ENCODE measurements around the gene MAST1.
"Not testable (repeated sequence)": the region's sequence is repeated elsewhere in the genome, so short reads cannot be mapped to it uniquely, and the experiment has no call there.

The MAST1 gene

GRCh38 chr19:12793290-12794195 is 44.8 kb upstream of the MAST1 start:
- Histone ChIP-seq H3K27me3 (ENCODE audit: control insufficient read depth in 1 of 2, insufficient read depth in 2 of 2, low read length in 2 of 2) (no peaks in the 10 kb centered on the region), H3K9me3 (ENCODE audit: control insufficient read depth in 1 of 2, low read length in 2 of 2) (no peaks in the 10 kb centered on the region), H3K27ac (ENCODE audit: low read depth, low read length) (peak overlapping the region; percentile 100), H3K9ac (ENCODE audit: low read depth in 1 of 2, low read length in 2 of 2) (peak overlapping the region; percentile 99 to 100), H3K36me3 (ENCODE audit: control insufficient read depth in 1 of 2, insufficient read depth in 2 of 2, low read length in 2 of 2) (no peaks in the 10 kb centered on the region), H3K4me3 (ENCODE audit: low read depth in 1 of 2, low read length in 2 of 2) (peak overlapping the region; percentile 91 to 95), H3K4me1 (ENCODE audit: control insufficient read depth in 1 of 2, insufficient read depth in 2 of 2, low read length in 2 of 2) (peaks cover 32 to 34% of the 10 kb centered on the region in 2 donors)

DNA sequence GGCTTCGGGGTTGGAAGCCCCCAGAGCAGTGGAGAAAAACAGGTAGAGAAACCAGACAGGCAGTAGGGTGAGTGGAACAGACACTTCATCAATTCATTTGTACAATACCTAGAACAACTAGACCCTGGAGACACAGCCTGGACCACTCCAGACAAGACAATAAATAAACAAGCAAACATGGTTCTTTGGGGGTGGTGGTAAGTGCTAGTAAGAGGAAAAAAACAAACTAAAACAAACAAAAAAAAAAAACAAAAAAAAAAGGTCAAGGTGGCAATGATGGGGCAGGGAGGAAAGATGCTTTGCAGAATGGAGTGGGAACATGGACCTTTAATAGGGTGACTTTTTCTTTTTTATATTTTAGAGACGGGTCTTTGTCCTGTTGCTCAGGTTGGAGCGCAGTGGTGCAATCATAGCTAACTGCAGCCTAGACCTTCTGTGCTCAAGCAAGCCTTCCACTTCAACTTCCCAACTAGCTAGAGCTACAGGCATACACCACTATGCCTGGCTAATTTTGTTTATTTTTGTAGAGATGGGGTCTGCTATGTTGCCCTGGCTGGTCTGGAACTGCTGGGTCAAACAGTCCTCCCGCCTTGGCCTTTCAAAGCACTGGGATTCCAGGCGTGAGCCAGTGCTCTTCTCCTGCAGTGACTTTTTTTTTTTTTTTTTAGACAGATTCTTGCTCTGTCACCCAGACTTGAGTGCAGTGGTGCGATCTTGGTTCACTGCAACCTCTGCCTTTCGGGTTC is 43.9 kb upstream of the MAST1 start:
- H3K36me3 ChIP-seq (ENCODE audit: control insufficient read depth in 1 of 2, insufficient read depth in 2 of 2, low read length in 2 of 2), result peaks cover under 1 to 3% of the 10 kb centered on the region in 2 donors
- H3K27me3 ChIP-seq (ENCODE audit: control insufficient read depth in 1 of 2, insufficient read depth in 2 of 2, low read length in 2 of 2), result no peaks in the 10 kb centered on the region
- no peaks in the 10 kb centered on the region for H3K9me3 ChIP-seq (ENCODE audit: control insufficient read depth in 1 of 2, low read length in 2 of 2)
- peak overlapping the region; percentile 99 to 100 for H3K9ac ChIP-seq (ENCODE audit: low read depth in 1 of 2, low read length in 2 of 2)
- H3K4me3 ChIP-seq (ENCODE audit: low read depth in 1 of 2, low read length in 2 of 2), result peak overlapping the region; percentile 61 to 95
- H3K4me1 ChIP-seq (ENCODE audit: control insufficient read depth in 1 of 2, insufficient read depth in 2 of 2, low read length in 2 of 2), result peaks cover 24 to 26% of the 10 kb centered on the region in 2 donors
- H3K27ac ChIP-seq (ENCODE audit: low read depth, low read length), result peak overlapping the region; percentile 100

DNA sequence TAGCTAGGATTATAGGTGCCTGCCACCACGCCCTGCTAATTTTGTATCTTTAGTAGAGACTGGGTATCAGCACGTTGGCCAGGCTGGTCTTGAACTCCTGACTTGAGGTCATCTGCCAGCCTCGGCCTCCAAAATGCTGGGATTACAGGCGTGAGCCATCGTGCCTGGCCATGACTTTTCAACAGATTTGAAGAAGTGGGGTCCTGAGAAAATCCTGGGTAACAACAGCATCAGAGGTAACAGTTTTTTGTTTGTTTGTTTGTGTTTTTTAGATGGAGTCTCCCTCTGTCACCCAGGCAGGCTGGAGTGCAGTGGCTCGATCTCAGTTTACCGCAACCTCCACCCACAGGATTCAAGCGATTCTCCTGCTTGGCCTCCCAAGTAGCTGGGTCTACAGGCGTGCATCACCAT is 43.3 kb upstream of the MAST1 start:
- peaks cover 7 to 9% of the 10 kb centered on the region in 2 donors for H3K36me3 ChIP-seq (ENCODE audit: control insufficient read depth in 1 of 2, insufficient read depth in 2 of 2, low read length in 2 of 2)
- H3K27ac ChIP-seq (ENCODE audit: low read depth, low read length), result no peak overlapping the region
- H3K9ac ChIP-seq (ENCODE audit: low read depth in 1 of 2, low read length in 2 of 2), result no peak overlapping the region
- no peak overlapping the region for H3K4me3 ChIP-seq (ENCODE audit: low read depth in 1 of 2, low read length in 2 of 2)
- no peaks in the 10 kb centered on the region for H3K27me3 ChIP-seq (ENCODE audit: control insufficient read depth in 1 of 2, insufficient read depth in 2 of 2, low read length in 2 of 2)
- peaks cover 24 to 28% of the 10 kb centered on the region in 2 donors for H3K4me1 ChIP-seq (ENCODE audit: control insufficient read depth in 1 of 2, insufficient read depth in 2 of 2, low read length in 2 of 2)
- H3K9me3 ChIP-seq (ENCODE audit: control insufficient read depth in 1 of 2, low read length in 2 of 2), result no peaks in the 10 kb centered on the region

DNA sequence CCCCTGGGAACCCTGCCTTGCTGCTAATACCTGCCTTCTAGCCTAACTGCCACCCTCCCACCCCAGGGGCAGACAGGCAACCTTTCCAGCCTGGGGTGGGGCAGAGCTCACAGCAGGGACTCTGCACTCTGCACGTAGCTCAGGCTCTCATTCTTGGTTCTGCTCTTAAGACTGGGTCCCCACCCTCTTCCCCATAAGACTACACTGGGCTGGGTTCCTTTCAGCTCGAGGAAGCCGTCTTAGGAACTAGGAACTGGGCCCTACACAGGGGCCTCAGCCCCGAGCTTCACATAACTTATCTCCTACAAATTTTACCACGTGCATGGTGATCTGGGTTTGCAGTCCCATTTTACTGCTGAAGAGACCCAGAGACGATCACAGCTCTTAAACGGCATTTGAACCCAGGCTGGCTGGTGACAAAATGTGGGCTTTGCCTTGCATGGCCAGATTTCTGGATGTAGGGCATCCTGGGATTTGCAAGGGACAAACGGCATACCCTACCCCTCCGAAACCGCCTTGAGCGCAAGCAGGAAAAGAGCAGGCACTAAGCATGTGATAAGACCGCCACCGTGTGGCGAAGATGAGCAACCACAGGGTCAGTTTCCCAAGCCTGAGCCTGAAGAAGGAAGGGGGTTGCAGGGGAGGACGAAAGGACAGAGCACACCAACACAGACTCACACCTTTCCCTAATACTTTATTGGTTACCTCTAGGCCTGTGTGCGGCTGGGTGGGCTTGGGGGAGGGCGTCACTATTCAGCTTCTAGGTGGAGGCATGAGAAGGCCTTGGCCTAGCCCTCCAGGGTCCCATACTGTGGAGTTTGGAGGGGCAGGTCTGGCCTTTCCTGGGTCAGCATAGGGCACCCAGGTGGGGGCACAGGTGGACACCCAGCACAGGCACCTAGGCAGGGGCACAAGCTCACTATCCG is 41.9 kb upstream of the MAST1 start:
- Histone ChIP-seq H3K9ac (ENCODE audit: low read depth in 1 of 2, low read length in 2 of 2) (peak overlapping the region; percentile 61 to 71), H3K27ac (ENCODE audit: low read depth, low read length) (peak overlapping the region; percentile 67), H3K4me3 (ENCODE audit: low read depth in 1 of 2, low read length in 2 of 2) (peak overlapping the region; percentile 37 to 55)

DNA sequence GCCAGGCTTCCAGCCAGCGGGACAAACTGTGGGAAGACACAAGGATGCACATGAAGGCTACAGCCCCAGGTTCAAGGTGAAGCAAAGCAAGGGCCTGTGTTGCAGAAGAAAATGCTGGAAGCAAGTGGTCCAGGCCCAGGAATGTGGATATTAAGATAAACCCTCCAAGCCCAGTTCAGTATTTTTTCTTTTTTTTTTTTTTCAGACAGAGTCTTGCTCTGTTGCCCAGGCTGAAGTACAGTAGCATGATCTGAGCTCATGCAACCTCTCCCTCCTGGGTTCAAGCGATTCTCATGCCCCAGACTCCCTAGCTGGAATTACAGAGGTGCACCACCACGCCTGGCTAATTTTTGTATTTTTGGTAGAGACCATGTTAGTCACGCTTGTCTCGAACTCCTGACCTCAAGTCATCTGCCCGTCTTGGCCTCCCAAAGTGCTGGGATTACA is 41.2 kb upstream of the MAST1 start:
- no peak overlapping the region for H3K27ac ChIP-seq (ENCODE audit: low read depth, low read length)
- peaks cover 7 to 14% of the 10 kb centered on the region in 2 donors for H3K36me3 ChIP-seq (ENCODE audit: control insufficient read depth in 1 of 2, insufficient read depth in 2 of 2, low read length in 2 of 2)
- peaks cover 25 to 38% of the 10 kb centered on the region in 2 donors for H3K4me1 ChIP-seq (ENCODE audit: control insufficient read depth in 1 of 2, insufficient read depth in 2 of 2, low read length in 2 of 2)
- no peaks in the 10 kb centered on the region for H3K27me3 ChIP-seq (ENCODE audit: control insufficient read depth in 1 of 2, insufficient read depth in 2 of 2, low read length in 2 of 2)
- H3K9me3 ChIP-seq (ENCODE audit: control insufficient read depth in 1 of 2, low read length in 2 of 2), result no peaks in the 10 kb centered on the region
- no peak overlapping the region for H3K9ac ChIP-seq (ENCODE audit: low read depth in 1 of 2, low read length in 2 of 2)
- H3K4me3 ChIP-seq (ENCODE audit: low read depth in 1 of 2, low read length in 2 of 2), result no peak overlapping the region

More for the DNA sequence above, 41.9 kb upstream of the MAST1 start:
- Histone ChIP-seq H3K9me3 (ENCODE audit: control insufficient read depth in 1 of 2, low read length in 2 of 2) (no peaks in the 10 kb centered on the region), H3K4me1 (ENCODE audit: control insufficient read depth in 1 of 2, insufficient read depth in 2 of 2, low read length in 2 of 2) (peaks cover 24 to 34% of the 10 kb centered on the region in 2 donors), H3K27me3 (ENCODE audit: control insufficient read depth in 1 of 2, insufficient read depth in 2 of 2, low read length in 2 of 2) (no peaks in the 10 kb centered on the region), H3K36me3 (ENCODE audit: control insufficient read depth in 1 of 2, insufficient read depth in 2 of 2, low read length in 2 of 2) (peaks cover 7 to 14% of the 10 kb centered on the region in 2 donors)

- H3K36me3 ChIP-seq (ENCODE audit: control insufficient read depth in 1 of 2, insufficient read depth in 2 of 2, low read length in 2 of 2), result peaks cover 7 to 14% of the 10 kb centered on the region in 2 donors
- H3K9ac ChIP-seq (ENCODE audit: low read depth in 1 of 2, low read length in 2 of 2); H3K27me3 ChIP-seq (ENCODE audit: control insufficient read depth in 1 of 2, insufficient read depth in 2 of 2, low read length in 2 of 2); H3K27ac ChIP-seq (ENCODE audit: low read depth, low read length); H3K9me3 ChIP-seq (ENCODE audit: control insufficient read depth in 1 of 2, low read length in 2 of 2); H3K4me3 ChIP-seq (ENCODE audit: low read depth in 1 of 2, low read length in 2 of 2): not testable (repeated sequence)
- H3K4me1 ChIP-seq (ENCODE audit: control insufficient read depth in 1 of 2, insufficient read depth in 2 of 2, low read length in 2 of 2), result peaks cover 30 to 42% of the 10 kb centered on the region in 2 donors
These were observed 40.7 kb upstream of the MAST1 start for GRCh38 chr19:12797607-12798006.

- H3K9ac ChIP-seq (ENCODE audit: low read depth in 1 of 2, low read length in 2 of 2), result no peak overlapping the region
- H3K9me3 ChIP-seq (ENCODE audit: control insufficient read depth in 1 of 2, low read length in 2 of 2), result no peaks in the 10 kb centered on the region
- H3K4me1 ChIP-seq (ENCODE audit: control insufficient read depth in 1 of 2, insufficient read depth in 2 of 2, low read length in 2 of 2), result peaks cover 24 to 34% of the 10 kb centered on the region in 2 donors
- no peak overlapping the region for H3K27ac ChIP-seq (ENCODE audit: low read depth, low read length)
- H3K36me3 ChIP-seq (ENCODE audit: control insufficient read depth in 1 of 2, insufficient read depth in 2 of 2, low read length in 2 of 2), result peaks cover 7 to 14% of the 10 kb centered on the region in 2 donors
- no peaks in the 10 kb centered on the region for H3K27me3 ChIP-seq (ENCODE audit: control insufficient read depth in 1 of 2, insufficient read depth in 2 of 2, low read length in 2 of 2)
- peak overlapping the region; percentile 90 to 98 for H3K4me3 ChIP-seq (ENCODE audit: low read depth in 1 of 2, low read length in 2 of 2)
These were observed 38.4 kb upstream of the MAST1 start for GRCh38 chr19:12799742-12800465.

DNA sequence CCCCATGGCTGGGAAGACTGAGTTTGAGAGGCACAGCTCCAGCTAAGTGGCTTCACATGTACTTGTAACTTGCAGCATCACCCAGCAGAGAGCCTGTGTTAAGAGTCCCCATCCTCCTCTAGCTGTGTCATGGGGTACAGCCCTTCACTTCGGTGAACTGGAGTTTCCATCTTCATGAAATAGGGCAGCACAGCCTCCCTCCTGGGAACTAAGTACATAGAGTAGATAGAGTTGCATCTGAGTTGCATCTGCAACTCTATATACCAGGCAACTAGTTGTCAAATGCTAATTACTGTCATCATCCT is 37.9 kb upstream of the MAST1 start:
- Histone ChIP-seq H3K9me3 (ENCODE audit: control insufficient read depth in 1 of 2, low read length in 2 of 2) (no peaks in the 10 kb centered on the region), H3K36me3 (ENCODE audit: control insufficient read depth in 1 of 2, insufficient read depth in 2 of 2, low read length in 2 of 2) (peaks cover 7 to 14% of the 10 kb centered on the region in 2 donors), H3K27me3 (ENCODE audit: control insufficient read depth in 1 of 2, insufficient read depth in 2 of 2, low read length in 2 of 2) (no peaks in the 10 kb centered on the region), H3K4me3 (ENCODE audit: low read depth in 1 of 2, low read length in 2 of 2) (peak overlapping the region; percentile 90 to 98), H3K27ac (ENCODE audit: low read depth, low read length) (no peak overlapping the region), H3K4me1 (ENCODE audit: control insufficient read depth in 1 of 2, insufficient read depth in 2 of 2, low read length in 2 of 2) (peaks cover 24 to 34% of the 10 kb centered on the region in 2 donors), H3K9ac (ENCODE audit: low read depth in 1 of 2, low read length in 2 of 2) (peak overlapping the region; percentile 94 to 97)

DNA sequence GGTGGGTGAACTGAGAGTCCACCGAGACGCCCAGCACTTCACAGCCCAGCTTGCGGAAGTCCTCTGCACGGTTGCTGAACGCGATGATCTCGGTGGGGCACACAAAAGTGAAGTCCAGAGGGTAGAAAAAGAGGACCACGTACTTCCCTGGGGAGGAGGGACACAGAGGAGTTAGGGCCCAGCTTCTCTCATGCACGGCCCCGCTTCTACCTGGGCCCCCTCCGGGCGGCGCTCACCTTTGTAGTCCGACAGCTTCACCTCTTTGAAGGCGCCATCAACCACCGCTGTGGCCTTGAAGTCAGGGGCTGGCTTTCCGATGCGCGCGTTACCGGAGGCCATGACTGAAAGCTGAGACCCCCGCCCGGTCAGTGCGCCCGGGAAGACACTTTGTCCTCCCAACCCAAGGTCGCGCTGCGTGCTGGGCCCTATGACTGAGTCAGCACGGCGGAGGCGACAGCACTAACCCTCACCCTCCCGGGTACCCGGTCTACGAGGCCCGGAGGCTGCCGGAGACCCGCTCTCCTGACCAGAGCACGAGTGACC is 37.3 kb upstream of the MAST1 start:
- Histone ChIP-seq H3K27ac (ENCODE audit: low read depth, low read length) (peak overlapping the region; percentile 62), H3K36me3 (ENCODE audit: control insufficient read depth in 1 of 2, insufficient read depth in 2 of 2, low read length in 2 of 2) (peaks cover 7 to 14% of the 10 kb centered on the region in 2 donors), H3K27me3 (ENCODE audit: control insufficient read depth in 1 of 2, insufficient read depth in 2 of 2, low read length in 2 of 2) (no peaks in the 10 kb centered on the region), H3K4me3 (ENCODE audit: low read depth in 1 of 2, low read length in 2 of 2) (peak overlapping the region; percentile 90 to 98), H3K9me3 (ENCODE audit: control insufficient read depth in 1 of 2, low read length in 2 of 2) (no peaks in the 10 kb centered on the region), H3K9ac (ENCODE audit: low read depth in 1 of 2, low read length in 2 of 2) (peak overlapping the region; percentile 94 to 97), H3K4me1 (ENCODE audit: control insufficient read depth in 1 of 2, insufficient read depth in 2 of 2, low read length in 2 of 2) (peaks cover 21 to 30% of the 10 kb centered on the region in 2 donors)
